ENCODE data around the gene IMPA2. TPM values are rescaled to one million over a fixed set of nuclear protein-coding genes. Genes with fewer than 3 reads are reported as not detected.
A peak's percentile ranks its signal among the peaks of the same experiment; 100 is the strongest.

The IMPA2 gene
- total and polyA plus RNA-seq, 2 of the 8 experiments (the other 6 are each of a cell fraction or from before 2014, with no cell fraction given) = 102 to 140 TPM

DNA sequence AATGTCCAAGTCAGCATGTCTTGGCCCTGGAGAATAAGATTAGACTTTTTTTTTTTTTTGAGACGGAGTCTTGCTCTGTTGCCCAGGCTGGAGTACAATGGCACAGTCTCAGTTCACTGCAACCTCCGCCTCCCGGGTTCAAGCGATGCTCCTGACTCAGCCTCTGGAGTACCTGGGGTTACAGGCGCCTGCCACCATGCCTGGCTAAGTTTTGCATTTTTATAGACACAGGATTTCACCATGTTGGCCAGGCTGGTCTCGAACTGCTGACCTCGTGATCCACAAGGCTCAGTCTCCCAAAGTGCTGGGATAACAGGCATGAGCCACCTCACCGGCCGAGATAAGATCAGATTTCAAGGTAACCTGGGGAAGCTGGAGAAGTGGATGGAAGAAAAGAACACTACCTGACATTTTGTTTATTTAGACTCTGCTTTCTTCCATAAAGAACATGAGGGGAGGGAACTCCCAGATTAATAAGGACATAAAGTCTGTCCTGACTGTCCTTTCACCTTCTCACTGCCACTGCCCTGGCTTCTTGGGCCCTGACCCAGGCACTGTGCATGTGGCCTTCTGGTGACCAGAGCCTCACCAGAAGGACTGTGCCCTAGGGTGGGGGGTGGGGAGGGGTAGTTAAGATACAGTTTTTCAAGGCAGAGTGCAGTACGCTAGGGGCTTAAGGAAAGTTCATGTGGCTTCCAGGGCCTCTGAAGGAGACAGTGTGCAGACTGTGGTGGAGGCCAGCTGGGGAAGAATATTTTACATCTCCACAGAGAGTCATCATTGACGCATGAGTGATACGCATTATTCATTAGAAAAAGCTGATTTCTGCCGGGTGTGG lies 4.8 kb upstream of the IMPA2 start:
- no peaks in the 10 kb centered on the region for H3K27me3 ChIP-seq (replicated peaks in 1 of 4; ENCODE audit: control insufficient read depth in 3 of 4, extremely low read depth in 1 of 4, insufficient read depth in 3 of 4, low read length in 3 of 4)
- no peak overlapping the region for H4K8ac ChIP-seq (ENCODE audit: extremely low read depth, insufficient read depth, low read length)
- H3K36me3 ChIP-seq (ENCODE audit: control insufficient read depth in 2 of 4, insufficient read depth in 4 of 4, low read length in 3 of 4) = no peaks in the 10 kb centered on the region
- no peak overlapping the region for H3K9ac ChIP-seq (replicated peaks in 1 of 4; ENCODE audit: extremely low read depth in 1 of 4, low read depth in 3 of 4, low read length in 3 of 4)
- H2BK20ac ChIP-seq (ENCODE audit: low read length) = no peak overlapping the region
- H3K4me3 ChIP-seq (ENCODE audit: extremely low read depth in 1 of 4, insufficient read depth in 2 of 4, low read depth in 3 of 4, low read length in 4 of 4) = no peak overlapping the region
- H2AK5ac ChIP-seq (ENCODE audit: low read depth, low read length) = no peak overlapping the region
- no peak overlapping the region for H4K5ac ChIP-seq (ENCODE audit: insufficient read length, low read depth, low read length)
- DNase-seq (ENCODE audit: low read depth in 1 of 2, low spot score in 2 of 2) = no peak
- H3K9me3 ChIP-seq (ENCODE audit: insufficient read depth in 2 of 2, low read depth in 1 of 2, low read length in 1 of 2) = no peaks in the 10 kb centered on the region
- POLR2A ChIA-PET (ENCODE audit: partially characterized antibody) = interaction anchor here (0.6 to 1.6 kb wide), 3 partner anchors 14 to 75 kb away, joined by 3 to 5 read pairs (median 4); no protein-coding TSS in a partner anchor
- no peaks in the 10 kb centered on the region for H3K79me2 ChIP-seq (ENCODE audit: control insufficient read depth in 1 of 2, insufficient read depth in 2 of 2, low read length in 2 of 2)
- H2BK12ac ChIP-seq (ENCODE audit: low read depth, low read length) = 0 out of 2 replicates have a peak overlapping the region, but pooled peaks have one; percentile 17
- no peaks in the 10 kb centered on the region for H4K20me1 ChIP-seq (replicated peaks in 1 of 2; ENCODE audit: control insufficient read depth in 1 of 2, insufficient read depth in 2 of 2, low read length in 2 of 2)
- no peak for FAIRE-seq
- H3K23me2 ChIP-seq (ENCODE audit: low read depth, low read length) = peaks cover 5% of the 10 kb centered on the region; the same call in 1 of the 2 replicates
- H3K18ac ChIP-seq (ENCODE audit: extremely low read depth, low read length) = no peak overlapping the region
- H3K23ac ChIP-seq (ENCODE audit: insufficient read length) = no peak overlapping the region
- H3K14ac ChIP-seq (ENCODE audit: insufficient read length) = no peak overlapping the region
- no peak overlapping the region for H2BK15ac ChIP-seq (ENCODE audit: low read length)
- no peak overlapping the region for H4K91ac ChIP-seq (replicated peaks; ENCODE audit: insufficient read length, low read length)
- H3K79me1 ChIP-seq (ENCODE audit: low read depth, low read length) = no peaks in the 10 kb centered on the region
- CTCF ChIA-PET (ENCODE audit: partially characterized antibody) = interaction anchor here (0.6 to 3.3 kb wide), 3 partner anchors 19 to 79 kb away, joined by 3 to 13 read pairs (median 9); no protein-coding TSS in a partner anchor
- no peak overlapping the region for H2AFZ ChIP-seq (ENCODE audit: low read length)
- H2BK120ac ChIP-seq (replicated peaks; ENCODE audit: low read depth, low read length) = no peak overlapping the region
- H3K27ac ChIP-seq (ENCODE audit: low read depth, low read length) = no peak overlapping the region
- peaks cover 0 to 4% (median under 1%) of the 10 kb centered on the region in 4 experiments; a peak in 5 of 7 replicates for H3K4me1 ChIP-seq (replicated peaks in 1 of 4; ENCODE audit: control insufficient read depth in 3 of 4, insufficient read depth in 4 of 4, low read length in 3 of 4)
- H3K56ac ChIP-seq (replicated peaks; ENCODE audit: insufficient read length, low read depth, low read length) = no peak overlapping the region
- H3K4ac ChIP-seq (replicated peaks; ENCODE audit: insufficient read length, low read depth, low read length) = no peak overlapping the region
- no peak overlapping the region; the same call in 1 of the 2 replicates for H2BK5ac ChIP-seq (ENCODE audit: low read depth, low read length)
- H3K4me2 ChIP-seq (ENCODE audit: insufficient read depth in 1 of 2, low read depth in 2 of 2, low read length in 2 of 2) = no peak overlapping the region
- 90% methylated on average over 12 of the region's 13 CpGs; no CpG with 5 or more reads in 1 of the 2 experiments for WGBS, 2 experiments (ENCODE audit: extremely low coverage in 1 of 2, insufficient coverage in 1 of 2, insufficient read length in 1 of 2, insufficient replicate concordance in 2 of 2, low coverage in 1 of 2, low lambda C conversion rate in 2 of 2, missing lambda C conversion rate in 1 of 2)
- TF ChIP-seq SP2 (IDR thresholded peaks at IDR 0.05; ENCODE audit: low read length) = no peak
- no peak for TF ChIP-seq KDM1A (IDR thresholded peaks at IDR 0.05; ENCODE audit: borderline replicate concordance, low read length)
- TF ChIP-seq TAF1 (IDR thresholded peaks at IDR 0.05; ENCODE audit: low read depth, low read length) = no peak
- no peak for TF ChIP-seq POLR2A (IDR thresholded peaks at IDR 0.05; ENCODE audit: control extremely low read depth in 1 of 2, low read depth in 2 of 2, low read length in 2 of 2)
- no peak for TF ChIP-seq RNF2 (IDR thresholded peaks at IDR 0.05; ENCODE audit: borderline replicate concordance, low read depth, low read length, missing control alignments, poor library complexity, severe bottlenecking)
- no peak for TF ChIP-seq CREB1 (IDR thresholded peaks at IDR 0.05)
- no peak for TF ChIP-seq CTBP2 (IDR thresholded peaks at IDR 0.05; ENCODE audit: borderline replicate concordance, insufficient read depth, insufficient read length, low read length)
- no peak for TF ChIP-seq SRF (IDR thresholded peaks at IDR 0.05; ENCODE audit: low read depth, low read length)
- TF ChIP-seq SIN3A (conservative IDR thresholded peaks at IDR 0.05 in 1 of 2, IDR thresholded peaks at IDR 0.05 in 1 of 2; ENCODE audit: low read depth in 1 of 2, low read length in 2 of 2) = no peak
- TF ChIP-seq SIRT6 (IDR thresholded peaks at IDR 0.05; ENCODE audit: low read length) = no peak
- TF ChIP-seq GABPA (IDR thresholded peaks at IDR 0.05; ENCODE audit: borderline replicate concordance, insufficient read depth, low read length) = no peak
- no peak for TF ChIP-seq HDAC2 (IDR thresholded peaks at IDR 0.05; ENCODE audit: borderline replicate concordance in 1 of 2, low read depth in 2 of 2, low read length in 2 of 2)

Data from H1 (cell line).